ENCODE data around the gene CCL1. TPM values are rescaled to one million over a fixed set of nuclear protein-coding genes. Genes with fewer than 3 reads are reported as not detected.

The CCL1 gene
- total and polyA plus RNA-seq, 2 experiments from 2014 or later: not detected

DNA sequence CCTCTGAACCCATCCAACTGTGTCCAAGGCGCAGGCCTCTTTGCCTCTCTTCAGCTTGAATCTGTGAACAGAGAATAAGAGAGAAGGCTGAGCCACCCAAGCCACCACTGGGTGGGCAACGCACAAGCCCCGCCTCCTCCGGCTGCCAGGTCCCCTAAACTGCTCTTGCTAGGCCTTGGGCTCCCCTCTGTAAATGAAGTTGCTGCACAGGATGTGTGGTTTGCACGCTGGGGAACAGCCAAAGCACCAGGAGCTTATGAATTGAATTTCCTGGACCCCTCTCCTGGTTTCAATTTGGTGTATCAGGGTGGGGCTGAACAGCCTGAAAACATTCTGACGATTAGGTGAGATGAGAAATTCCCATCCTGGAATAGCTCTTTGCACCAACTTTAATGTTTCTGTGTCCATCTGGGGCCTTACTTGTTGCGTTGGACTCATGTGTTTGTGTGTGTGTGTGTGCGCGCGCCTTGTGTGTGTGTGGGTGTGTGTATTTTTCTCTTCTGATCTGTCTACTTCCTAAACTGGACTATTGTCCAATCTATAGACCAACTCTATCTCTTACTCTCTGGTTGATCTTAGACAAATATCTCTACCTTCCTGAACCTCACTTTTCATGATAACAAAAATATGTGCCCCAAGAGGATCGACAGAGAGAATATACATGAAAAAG, 2.3 kb downstream of the CCL1 start (continued):
- TF ChIP-seq, protein P1, sequence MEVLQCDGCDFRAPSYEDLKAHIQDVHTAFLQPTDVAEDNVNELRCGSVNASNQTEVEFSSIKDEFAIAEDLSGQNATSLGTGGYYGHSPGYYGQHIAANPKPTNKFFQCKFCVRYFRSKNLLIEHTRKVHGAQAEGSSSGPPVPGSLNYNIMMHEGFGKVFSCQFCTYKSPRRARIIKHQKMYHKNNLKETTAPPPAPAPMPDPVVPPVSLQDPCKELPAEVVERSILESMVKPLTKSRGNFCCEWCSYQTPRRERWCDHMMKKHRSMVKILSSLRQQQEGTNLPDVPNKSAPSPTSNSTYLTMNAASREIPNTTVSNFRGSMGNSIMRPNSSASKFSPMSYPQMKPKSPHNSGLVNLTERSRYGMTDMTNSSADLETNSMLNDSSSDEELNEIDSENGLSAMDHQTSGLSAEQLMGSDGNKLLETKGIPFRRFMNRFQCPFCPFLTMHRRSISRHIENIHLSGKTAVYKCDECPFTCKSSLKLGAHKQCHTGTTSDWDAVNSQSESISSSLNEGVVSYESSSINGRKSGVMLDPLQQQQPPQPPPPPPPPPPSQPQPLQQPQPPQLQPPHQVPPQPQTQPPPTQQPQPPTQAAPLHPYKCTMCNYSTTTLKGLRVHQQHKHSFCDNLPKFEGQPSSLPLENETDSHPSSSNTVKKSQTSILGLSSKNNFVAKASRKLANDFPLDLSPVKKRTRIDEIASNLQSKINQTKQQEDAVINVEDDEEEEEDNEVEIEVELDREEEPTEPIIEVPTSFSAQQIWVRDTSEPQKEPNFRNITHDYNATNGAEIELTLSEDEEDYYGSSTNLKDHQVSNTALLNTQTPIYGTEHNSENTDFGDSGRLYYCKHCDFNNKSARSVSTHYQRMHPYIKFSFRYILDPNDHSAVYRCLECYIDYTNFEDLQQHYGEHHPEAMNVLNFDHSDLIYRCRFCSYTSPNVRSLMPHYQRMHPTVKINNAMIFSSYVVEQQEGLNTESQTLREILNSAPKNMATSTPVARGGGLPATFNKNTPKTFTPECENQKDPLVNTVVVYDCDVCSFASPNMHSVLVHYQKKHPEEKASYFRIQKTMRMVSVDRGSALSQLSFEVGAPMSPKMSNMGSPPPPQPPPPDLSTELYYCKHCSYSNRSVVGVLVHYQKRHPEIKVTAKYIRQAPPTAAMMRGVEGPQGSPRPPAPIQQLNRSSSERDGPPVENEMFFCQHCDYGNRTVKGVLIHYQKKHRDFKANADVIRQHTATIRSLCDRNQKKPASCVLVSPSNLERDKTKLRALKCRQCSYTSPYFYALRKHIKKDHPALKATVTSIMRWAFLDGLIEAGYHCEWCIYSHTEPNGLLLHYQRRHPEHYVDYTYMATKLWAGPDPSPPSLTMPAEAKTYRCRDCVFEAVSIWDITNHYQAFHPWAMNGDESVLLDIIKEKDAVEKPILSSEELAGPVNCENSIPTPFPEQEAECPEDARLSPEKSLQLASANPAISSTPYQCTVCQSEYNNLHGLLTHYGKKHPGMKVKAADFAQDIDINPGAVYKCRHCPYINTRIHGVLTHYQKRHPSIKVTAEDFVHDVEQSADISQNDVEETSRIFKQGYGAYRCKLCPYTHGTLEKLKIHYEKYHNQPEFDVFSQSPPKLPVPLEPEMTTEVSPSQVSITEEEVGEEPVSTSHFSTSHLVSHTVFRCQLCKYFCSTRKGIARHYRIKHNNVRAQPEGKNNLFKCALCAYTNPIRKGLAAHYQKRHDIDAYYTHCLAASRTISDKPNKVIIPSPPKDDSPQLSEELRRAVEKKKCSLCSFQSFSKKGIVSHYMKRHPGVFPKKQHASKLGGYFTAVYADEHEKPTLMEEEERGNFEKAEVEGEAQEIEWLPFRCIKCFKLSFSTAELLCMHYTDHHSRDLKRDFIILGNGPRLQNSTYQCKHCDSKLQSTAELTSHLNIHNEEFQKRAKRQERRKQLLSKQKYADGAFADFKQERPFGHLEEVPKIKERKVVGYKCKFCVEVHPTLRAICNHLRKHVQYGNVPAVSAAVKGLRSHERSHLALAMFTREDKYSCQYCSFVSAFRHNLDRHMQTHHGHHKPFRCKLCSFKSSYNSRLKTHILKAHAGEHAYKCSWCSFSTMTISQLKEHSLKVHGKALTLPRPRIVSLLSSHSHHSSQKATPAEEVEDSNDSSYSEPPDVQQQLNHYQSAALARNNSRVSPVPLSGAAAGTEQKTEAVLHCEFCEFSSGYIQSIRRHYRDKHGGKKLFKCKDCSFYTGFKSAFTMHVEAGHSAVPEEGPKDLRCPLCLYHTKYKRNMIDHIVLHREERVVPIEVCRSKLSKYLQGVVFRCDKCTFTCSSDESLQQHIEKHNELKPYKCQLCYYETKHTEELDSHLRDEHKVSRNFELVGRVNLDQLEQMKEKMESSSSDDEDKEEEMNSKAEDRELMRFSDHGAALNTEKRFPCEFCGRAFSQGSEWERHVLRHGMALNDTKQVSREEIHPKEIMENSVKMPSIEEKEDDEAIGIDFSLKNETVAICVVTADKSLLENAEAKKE (CRISPR knock-in tag; IDR thresholded peaks at IDR 0.05): no peak
- TF ChIP-seq, protein P2, sequence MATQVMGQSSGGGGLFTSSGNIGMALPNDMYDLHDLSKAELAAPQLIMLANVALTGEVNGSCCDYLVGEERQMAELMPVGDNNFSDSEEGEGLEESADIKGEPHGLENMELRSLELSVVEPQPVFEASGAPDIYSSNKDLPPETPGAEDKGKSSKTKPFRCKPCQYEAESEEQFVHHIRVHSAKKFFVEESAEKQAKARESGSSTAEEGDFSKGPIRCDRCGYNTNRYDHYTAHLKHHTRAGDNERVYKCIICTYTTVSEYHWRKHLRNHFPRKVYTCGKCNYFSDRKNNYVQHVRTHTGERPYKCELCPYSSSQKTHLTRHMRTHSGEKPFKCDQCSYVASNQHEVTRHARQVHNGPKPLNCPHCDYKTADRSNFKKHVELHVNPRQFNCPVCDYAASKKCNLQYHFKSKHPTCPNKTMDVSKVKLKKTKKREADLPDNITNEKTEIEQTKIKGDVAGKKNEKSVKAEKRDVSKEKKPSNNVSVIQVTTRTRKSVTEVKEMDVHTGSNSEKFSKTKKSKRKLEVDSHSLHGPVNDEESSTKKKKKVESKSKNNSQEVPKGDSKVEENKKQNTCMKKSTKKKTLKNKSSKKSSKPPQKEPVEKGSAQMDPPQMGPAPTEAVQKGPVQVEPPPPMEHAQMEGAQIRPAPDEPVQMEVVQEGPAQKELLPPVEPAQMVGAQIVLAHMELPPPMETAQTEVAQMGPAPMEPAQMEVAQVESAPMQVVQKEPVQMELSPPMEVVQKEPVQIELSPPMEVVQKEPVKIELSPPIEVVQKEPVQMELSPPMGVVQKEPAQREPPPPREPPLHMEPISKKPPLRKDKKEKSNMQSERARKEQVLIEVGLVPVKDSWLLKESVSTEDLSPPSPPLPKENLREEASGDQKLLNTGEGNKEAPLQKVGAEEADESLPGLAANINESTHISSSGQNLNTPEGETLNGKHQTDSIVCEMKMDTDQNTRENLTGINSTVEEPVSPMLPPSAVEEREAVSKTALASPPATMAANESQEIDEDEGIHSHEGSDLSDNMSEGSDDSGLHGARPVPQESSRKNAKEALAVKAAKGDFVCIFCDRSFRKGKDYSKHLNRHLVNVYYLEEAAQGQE (IDR thresholded peaks at IDR 0.05; ENCODE audit: unreplicated experiment): no peak
- no peak for TF ChIP-seq ZNF331 (CRISPR knock-in tag; IDR thresholded peaks at IDR 0.05; ENCODE audit: low read depth)
- TF ChIP-seq NANOG (IDR thresholded peaks at IDR 0.05; ENCODE audit: borderline replicate concordance): no peak
- TF ChIP-seq, protein P3, sequence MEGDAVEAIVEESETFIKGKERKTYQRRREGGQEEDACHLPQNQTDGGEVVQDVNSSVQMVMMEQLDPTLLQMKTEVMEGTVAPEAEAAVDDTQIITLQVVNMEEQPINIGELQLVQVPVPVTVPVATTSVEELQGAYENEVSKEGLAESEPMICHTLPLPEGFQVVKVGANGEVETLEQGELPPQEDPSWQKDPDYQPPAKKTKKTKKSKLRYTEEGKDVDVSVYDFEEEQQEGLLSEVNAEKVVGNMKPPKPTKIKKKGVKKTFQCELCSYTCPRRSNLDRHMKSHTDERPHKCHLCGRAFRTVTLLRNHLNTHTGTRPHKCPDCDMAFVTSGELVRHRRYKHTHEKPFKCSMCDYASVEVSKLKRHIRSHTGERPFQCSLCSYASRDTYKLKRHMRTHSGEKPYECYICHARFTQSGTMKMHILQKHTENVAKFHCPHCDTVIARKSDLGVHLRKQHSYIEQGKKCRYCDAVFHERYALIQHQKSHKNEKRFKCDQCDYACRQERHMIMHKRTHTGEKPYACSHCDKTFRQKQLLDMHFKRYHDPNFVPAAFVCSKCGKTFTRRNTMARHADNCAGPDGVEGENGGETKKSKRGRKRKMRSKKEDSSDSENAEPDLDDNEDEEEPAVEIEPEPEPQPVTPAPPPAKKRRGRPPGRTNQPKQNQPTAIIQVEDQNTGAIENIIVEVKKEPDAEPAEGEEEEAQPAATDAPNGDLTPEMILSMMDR (conservative IDR thresholded peaks at IDR 0.05; ENCODE audit: low read depth in 2 of 2): no peak
- no peak for TF ChIP-seq ZNF114 (CRISPR knock-in tag; IDR thresholded peaks at IDR 0.05)
- TF ChIP-seq POLR2AphosphoS5 (IDR thresholded peaks at IDR 0.05; ENCODE audit: low read depth): no peak
- TF ChIP-seq STAT1 (IDR thresholded peaks at IDR 0.05; ENCODE audit: unreplicated experiment): no peak
- no peak for TF ChIP-seq EZH2phosphoT487 (IDR thresholded peaks at IDR 0.05; ENCODE audit: unreplicated experiment)
